GM21526 (cell line): Measurements from ENCODE around the gene FAM120B.

Experiments
- ATAC-seq: cut with Tn5 transposase; IDR thresholded peaks from one replicate; pipeline ENCODE4 v1.9.1; 2021; ENCODE audit warnings: moderate library complexity; ENCODE audit not compliant: unreplicated experiment, low FRiP score

The FAM120B gene

GRCh38 chr6:170410241-170410640, 103.7 kb downstream of the FAM120B start:
- ATAC-seq: no peak

DNA sequence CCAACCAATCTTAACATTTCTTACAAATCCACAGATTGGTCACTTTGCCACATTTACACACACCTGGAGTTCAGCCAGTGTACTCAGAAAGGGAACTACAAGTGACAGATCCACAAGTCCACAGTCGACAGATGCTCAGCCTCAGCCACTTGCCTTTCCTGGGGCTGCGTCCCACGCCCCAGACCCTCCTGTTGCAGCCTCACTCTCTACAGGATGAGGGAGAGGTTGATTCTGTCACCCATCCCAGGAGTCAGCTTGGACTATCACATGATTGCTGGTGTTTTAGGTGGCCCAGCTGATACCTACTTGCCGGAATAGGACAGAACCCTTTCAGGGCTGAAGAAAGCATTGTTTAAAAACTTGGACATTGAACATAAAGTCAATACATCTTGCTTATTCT, 108.8 kb downstream of the FAM120B start:
- no peak for ATAC-seq

- ATAC-seq: no peak
These were observed 109.7 kb downstream of the FAM120B start for GRCh38 chr6:170416303-170416702.

- no peak for ATAC-seq
These were observed 110.5 kb downstream of the FAM120B start for GRCh38 chr6:170416959-170417606.

GRCh38 chr6:170417881-170418280, 111.3 kb downstream of the FAM120B start:
- no peak for ATAC-seq

GRCh38 chr6:170420283-170420682, 113.7 kb downstream of the FAM120B start:
- ATAC-seq: no peak

- no peak for ATAC-seq
These were observed 114.5 kb downstream of the FAM120B start for GRCh38 chr6:170420791-170421776.

DNA sequence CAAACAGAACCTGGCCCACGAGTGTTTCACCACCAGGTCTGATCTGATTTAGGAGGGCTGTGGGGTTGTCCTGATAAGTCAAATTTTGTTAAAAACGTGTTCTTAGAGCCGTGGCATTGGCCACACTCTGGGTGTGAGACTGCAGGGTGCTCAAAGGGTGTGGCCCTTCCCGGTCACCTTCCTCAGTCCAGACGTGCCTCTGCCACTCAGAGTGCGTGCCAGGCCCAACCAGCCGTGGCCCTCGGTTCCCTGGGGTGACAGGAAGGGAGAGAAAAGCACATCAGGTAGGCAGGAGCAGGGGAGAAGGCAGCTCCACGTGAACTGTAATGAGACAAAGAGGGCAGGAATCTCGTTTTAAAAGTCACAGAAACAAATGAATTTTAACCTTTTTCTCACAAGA, 115.4 kb downstream of the FAM120B start:
- no peak for ATAC-seq

- no peak for ATAC-seq
These were observed 116.5 kb downstream of the FAM120B start for GRCh38 chr6:170423030-170423429.

DNA sequence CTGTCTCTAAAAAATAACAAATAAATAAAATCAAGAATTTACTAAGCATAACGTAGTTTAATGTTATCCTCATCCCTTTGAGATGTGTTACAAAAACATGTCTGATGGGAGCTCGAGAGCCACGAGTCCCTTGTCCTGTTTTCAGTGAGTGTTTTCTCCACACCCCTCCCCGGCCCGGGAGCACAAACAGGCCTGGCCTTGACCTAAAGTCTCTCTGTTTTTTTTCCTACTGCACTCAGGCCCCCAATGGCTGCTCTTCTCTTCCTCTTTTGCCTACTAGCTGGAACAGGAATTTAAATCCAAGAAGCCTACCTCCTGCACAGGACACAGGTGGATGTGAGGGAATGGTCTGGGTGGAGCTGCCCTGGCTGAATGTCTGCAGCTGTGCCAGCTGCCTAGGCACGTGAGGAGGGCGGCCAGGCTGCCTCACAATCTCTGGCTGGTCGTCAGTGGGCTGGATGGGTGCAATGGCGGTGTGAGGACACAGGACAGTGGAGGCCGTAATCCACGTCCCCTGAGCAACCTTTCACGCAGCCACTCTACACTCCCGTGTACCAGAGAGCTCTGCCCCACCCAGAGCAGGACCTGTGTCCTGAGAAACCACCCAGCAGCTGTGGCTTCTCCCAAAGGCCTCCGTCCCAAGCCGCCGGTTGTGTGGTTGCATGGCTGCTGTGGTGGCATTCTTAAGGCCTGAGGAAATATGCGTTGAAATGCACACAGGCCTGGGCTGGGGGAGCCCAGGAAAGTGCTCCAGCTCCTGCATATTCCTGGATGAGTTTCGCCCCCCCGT, 117.5 kb downstream of the FAM120B start:
- ATAC-seq: no peak

- ATAC-seq: no peak
These were observed 118.1 kb downstream of the FAM120B start for GRCh38 chr6:170424604-170425126.

DNA sequence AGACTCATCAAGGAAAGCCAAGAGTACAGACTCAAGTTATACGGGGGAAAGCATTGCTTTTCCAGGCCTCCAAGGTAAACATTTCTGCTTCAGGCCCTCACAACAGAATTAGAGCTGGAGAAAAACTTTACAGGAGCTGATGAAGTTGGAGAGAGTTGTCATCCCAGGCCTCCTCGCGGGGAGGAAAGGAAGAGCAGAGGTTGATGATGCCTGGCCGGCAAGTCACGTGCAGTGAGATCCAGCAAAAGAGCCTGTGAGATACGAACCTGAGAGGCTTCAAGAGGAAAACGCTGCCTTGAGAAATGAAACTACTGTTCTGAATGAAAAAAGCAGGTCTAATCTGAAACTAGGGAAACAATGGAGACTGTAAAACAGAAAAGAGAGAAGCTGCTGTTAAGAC, 122.9 kb downstream of the FAM120B start:
- ATAC-seq: no peak

DNA sequence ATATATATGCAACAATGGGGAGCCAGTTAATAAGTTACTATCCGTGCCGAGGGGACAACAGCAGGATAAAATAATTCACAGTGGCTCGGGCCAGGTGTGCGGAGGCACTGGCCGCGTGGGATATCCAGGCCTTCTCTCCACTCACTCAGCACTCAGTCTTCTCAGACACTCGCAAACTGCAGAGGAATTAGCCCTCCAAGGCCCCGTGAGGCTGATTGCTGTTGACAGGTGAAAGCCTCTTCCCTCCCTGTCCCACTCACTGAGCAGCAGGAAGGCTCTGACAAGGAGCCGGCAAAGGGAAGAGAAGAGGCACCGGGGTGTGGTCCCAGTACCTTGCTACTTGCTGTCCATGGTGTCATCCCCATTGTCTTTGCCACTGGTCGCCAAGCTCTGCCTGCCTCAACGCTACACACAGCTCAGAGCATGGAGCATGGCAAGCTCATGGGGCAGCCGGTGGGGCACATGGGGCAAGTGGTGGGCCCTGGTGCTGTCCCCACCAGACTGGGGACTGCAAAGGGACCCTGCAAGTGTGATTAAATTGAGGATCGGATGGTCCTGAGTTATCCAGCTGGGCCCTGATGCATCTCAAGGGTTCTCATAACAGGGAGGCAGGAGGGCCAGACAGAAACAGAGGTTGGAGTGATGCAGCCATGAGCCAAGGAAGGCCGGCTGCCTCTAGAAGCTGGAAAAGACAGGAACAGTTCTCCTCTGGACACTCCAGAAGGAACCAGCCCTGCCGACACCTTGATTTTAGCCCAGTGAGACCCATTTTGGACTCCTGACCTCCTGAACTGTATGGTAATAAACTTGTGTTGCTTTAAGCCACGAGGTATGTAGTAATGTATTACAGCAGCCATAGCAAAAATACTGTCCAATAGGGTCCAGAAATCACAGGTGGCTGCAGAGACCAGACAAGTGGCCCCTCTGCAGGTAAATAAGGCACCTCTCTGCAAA, 126.9 kb downstream of the FAM120B start:
- ATAC-seq: no peak

GRCh38 chr6:170434117-170434820, 127.7 kb downstream of the FAM120B start:
- ATAC-seq: no peak

GRCh38 chr6:170434821-170435155, 128.2 kb downstream of the FAM120B start:
- no peak for ATAC-seq

GRCh38 chr6:170435766-170436165, 129.2 kb downstream of the FAM120B start:
- no peak for ATAC-seq

GRCh38 chr6:170436209-170436809, 129.8 kb downstream of the FAM120B start:
- no peak for ATAC-seq

GRCh38 chr6:170437719-170438401, 131.3 kb downstream of the FAM120B start:
- ATAC-seq: no peak
